H1 (cell line): Measurements from ENCODE around the gene DSCAM. TPM values are rescaled to one million over a fixed set of nuclear protein-coding genes. Genes with fewer than 3 reads are reported as not detected.

Experiments
- RNF2 ChIP-seq: fragments of 200-900, 300-1000 bp; sonication (generic); IDR thresholded peaks from 2 replicates; pipeline ENCODE4 v1.7.1; 2016; ENCODE audit warnings: borderline replicate concordance, low read depth, mild to moderate bottlenecking, antibody characterized with exemption, low read length; ENCODE audit not compliant: poor library complexity, severe bottlenecking; ENCODE audit errors: missing control alignments
- polyA plus RNA-seq, 7 experiments: library from polyadenylated mRNA; depleted of rRNA in 3 of 7; stranded (reverse) in 5 of 7; unstranded in 2 of 7; fragments of >200 nt in 5 of 7; fragments of 200-250 nt in 2 of 7; gene quantifications; 1 replicate in 5 of 7; 2 replicates in 1 of 7; 4 replicates in 1 of 7; pipeline versions ENCODE4 v1.2.1 to v1.2.3, GENCODE V29; 2011 to 2013; ENCODE audit warnings: missing spikeins in 2 of 7, mixed read lengths in 2 of 7
- total RNA-seq: library from RNA; stranded (reverse); fragmentation: NEBNext Ultra II Directional; extraction: Animal tissue kit (Norgen Biotek cat#: 25700); gene quantifications from 2 replicates; pipeline ENCODE4 v1.2.1, GENCODE V29; 2021
- TF ChIP-seq, protein P1 (sequence below): fragments of 300-600 bp; sonication (generic); IDR thresholded peaks from 2 replicates; pipeline ENCODE4 v1.7.1; 2012; ENCODE audit warnings: low read length, moderate library complexity, mild to moderate bottlenecking, inconsistent platforms; ENCODE audit not compliant: insufficient replicate concordance
- TF ChIP-seq, protein P2 (sequence below): IDR thresholded peaks from 2 replicates; pipeline ENCODE4 v1.6.1; 2012; ENCODE audit warnings: inconsistent platforms

Gene DSCAM
- total and polyA plus RNA-seq, 2 of the 8 experiments (the other 6 are each of a cell fraction or from before 2014, with no cell fraction given): 0.02 to 0.15 TPM

DNA sequence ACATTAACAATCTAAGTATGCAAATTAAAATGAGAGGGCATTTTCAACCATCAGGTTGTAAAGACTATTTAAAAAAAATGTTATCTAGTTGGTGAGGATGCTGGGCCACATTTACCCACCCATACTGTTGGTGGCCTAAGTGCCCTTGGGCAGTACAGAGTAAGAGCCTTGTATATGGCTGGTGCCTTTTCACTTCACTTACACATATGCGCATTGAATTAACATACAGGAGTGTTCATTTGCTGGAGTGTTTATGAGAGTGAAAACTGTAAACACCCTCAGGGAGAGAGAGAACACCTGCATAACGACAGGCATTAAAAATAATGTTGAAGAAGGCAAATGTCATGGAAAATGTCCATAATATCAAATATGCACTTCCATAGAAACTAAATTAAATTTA lies 552.6 kb downstream of the DSCAM start (continued):
- TF ChIP-seq, protein P1, sequence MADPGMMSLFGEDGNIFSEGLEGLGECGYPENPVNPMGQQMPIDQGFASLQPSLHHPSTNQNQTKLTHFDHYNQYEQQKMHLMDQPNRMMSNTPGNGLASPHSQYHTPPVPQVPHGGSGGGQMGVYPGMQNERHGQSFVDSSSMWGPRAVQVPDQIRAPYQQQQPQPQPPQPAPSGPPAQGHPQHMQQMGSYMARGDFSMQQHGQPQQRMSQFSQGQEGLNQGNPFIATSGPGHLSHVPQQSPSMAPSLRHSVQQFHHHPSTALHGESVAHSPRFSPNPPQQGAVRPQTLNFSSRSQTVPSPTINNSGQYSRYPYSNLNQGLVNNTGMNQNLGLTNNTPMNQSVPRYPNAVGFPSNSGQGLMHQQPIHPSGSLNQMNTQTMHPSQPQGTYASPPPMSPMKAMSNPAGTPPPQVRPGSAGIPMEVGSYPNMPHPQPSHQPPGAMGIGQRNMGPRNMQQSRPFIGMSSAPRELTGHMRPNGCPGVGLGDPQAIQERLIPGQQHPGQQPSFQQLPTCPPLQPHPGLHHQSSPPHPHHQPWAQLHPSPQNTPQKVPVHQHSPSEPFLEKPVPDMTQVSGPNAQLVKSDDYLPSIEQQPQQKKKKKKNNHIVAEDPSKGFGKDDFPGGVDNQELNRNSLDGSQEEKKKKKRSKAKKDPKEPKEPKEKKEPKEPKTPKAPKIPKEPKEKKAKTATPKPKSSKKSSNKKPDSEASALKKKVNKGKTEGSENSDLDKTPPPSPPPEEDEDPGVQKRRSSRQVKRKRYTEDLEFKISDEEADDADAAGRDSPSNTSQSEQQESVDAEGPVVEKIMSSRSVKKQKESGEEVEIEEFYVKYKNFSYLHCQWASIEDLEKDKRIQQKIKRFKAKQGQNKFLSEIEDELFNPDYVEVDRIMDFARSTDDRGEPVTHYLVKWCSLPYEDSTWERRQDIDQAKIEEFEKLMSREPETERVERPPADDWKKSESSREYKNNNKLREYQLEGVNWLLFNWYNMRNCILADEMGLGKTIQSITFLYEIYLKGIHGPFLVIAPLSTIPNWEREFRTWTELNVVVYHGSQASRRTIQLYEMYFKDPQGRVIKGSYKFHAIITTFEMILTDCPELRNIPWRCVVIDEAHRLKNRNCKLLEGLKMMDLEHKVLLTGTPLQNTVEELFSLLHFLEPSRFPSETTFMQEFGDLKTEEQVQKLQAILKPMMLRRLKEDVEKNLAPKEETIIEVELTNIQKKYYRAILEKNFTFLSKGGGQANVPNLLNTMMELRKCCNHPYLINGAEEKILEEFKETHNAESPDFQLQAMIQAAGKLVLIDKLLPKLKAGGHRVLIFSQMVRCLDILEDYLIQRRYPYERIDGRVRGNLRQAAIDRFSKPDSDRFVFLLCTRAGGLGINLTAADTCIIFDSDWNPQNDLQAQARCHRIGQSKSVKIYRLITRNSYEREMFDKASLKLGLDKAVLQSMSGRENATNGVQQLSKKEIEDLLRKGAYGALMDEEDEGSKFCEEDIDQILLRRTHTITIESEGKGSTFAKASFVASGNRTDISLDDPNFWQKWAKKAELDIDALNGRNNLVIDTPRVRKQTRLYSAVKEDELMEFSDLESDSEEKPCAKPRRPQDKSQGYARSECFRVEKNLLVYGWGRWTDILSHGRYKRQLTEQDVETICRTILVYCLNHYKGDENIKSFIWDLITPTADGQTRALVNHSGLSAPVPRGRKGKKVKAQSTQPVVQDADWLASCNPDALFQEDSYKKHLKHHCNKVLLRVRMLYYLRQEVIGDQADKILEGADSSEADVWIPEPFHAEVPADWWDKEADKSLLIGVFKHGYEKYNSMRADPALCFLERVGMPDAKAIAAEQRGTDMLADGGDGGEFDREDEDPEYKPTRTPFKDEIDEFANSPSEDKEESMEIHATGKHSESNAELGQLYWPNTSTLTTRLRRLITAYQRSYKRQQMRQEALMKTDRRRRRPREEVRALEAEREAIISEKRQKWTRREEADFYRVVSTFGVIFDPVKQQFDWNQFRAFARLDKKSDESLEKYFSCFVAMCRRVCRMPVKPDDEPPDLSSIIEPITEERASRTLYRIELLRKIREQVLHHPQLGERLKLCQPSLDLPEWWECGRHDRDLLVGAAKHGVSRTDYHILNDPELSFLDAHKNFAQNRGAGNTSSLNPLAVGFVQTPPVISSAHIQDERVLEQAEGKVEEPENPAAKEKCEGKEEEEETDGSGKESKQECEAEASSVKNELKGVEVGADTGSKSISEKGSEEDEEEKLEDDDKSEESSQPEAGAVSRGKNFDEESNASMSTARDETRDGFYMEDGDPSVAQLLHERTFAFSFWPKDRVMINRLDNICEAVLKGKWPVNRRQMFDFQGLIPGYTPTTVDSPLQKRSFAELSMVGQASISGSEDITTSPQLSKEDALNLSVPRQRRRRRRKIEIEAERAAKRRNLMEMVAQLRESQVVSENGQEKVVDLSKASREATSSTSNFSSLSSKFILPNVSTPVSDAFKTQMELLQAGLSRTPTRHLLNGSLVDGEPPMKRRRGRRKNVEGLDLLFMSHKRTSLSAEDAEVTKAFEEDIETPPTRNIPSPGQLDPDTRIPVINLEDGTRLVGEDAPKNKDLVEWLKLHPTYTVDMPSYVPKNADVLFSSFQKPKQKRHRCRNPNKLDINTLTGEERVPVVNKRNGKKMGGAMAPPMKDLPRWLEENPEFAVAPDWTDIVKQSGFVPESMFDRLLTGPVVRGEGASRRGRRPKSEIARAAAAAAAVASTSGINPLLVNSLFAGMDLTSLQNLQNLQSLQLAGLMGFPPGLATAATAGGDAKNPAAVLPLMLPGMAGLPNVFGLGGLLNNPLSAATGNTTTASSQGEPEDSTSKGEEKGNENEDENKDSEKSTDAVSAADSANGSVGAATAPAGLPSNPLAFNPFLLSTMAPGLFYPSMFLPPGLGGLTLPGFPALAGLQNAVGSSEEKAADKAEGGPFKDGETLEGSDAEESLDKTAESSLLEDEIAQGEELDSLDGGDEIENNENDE: no peak
- TF ChIP-seq, protein P2, sequence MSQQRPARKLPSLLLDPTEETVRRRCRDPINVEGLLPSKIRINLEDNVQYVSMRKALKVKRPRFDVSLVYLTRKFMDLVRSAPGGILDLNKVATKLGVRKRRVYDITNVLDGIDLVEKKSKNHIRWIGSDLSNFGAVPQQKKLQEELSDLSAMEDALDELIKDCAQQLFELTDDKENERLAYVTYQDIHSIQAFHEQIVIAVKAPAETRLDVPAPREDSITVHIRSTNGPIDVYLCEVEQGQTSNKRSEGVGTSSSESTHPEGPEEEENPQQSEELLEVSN: no peak
- TF ChIP-seq RNF2: no peak
